ENCODE measurements around the gene LRRC36. TPM values are rescaled to one million over a fixed set of nuclear protein-coding genes. Genes with fewer than 3 reads are reported as not detected.

Gene LRRC36
- total and polyA plus RNA-seq, 2 of the 13 experiments (the other 11 are each of a cell fraction or from before 2014, with no cell fraction given) = 0.12 to 0.15 TPM

- TF ChIP-seq BCLAF1 (IDR thresholded peaks at IDR 0.05) (no peak), ZNF138 (CRISPR knock-in tag; IDR thresholded peaks at IDR 0.05; ENCODE audit: low read depth) (no peak), KDM4B (CRISPR knock-in tag; IDR thresholded peaks at IDR 0.05) (no peak), ZSCAN12 (CRISPR knock-in tag; IDR thresholded peaks at IDR 0.05) (no peak), PHF8 (CRISPR knock-in tag; IDR thresholded peaks at IDR 0.05) (no peak), PHF20 (CRISPR knock-in tag; IDR thresholded peaks at IDR 0.05) (no peak), SRY (CRISPR knock-in tag; IDR thresholded peaks at IDR 0.05) (no peak), ZNF572 (CRISPR knock-in tag; IDR thresholded peaks at IDR 0.05) (0 out of 2 replicates have a peak, but pooled peaks have one; percentile 82), PITX1 (CRISPR knock-in tag; IDR thresholded peaks at IDR 0.05) (peak; percentile 35; the same call in 1 of the 2 replicates), TSC22D2 (CRISPR knock-in tag; IDR thresholded peaks at IDR 0.05; ENCODE audit: borderline replicate concordance) (no peak), TBP (CRISPR knock-in tag; IDR thresholded peaks at IDR 0.05) (no peak), ZNF512 (CRISPR knock-in tag; IDR thresholded peaks at IDR 0.05) (no peak), SOX5 (CRISPR knock-in tag; IDR thresholded peaks at IDR 0.05; ENCODE audit: borderline replicate concordance) (no peak), ZKSCAN8 (CRISPR knock-in tag; IDR thresholded peaks at IDR 0.05; ENCODE audit: borderline replicate concordance) (no peak), ZFY (CRISPR knock-in tag; IDR thresholded peaks at IDR 0.05) (peak; percentile 58; the same call in 1 of the 2 replicates), GPBP1L1 (CRISPR knock-in tag; IDR thresholded peaks at IDR 0.05) (no peak), HOMEZ (CRISPR knock-in tag; IDR thresholded peaks at IDR 0.05; ENCODE audit: low read depth) (no peak), GMEB1 (CRISPR knock-in tag; IDR thresholded peaks at IDR 0.05; ENCODE audit: borderline replicate concordance) (no peak), HNRNPL (IDR thresholded peaks at IDR 0.05; ENCODE audit: low read depth, low read length) (0 out of 2 replicates have a peak, but pooled peaks have one; percentile 70), ZNF546 (CRISPR knock-in tag; conservative IDR thresholded peaks at IDR 0.05) (no peak), REL (CRISPR knock-in tag; conservative IDR thresholded peaks at IDR 0.05) (no peak)
These were observed 41.6 kb upstream of the LRRC36 start (continued) for GRCh38 chr16:67284699-67285646.
